HK-2 (cell line): ENCODE data around the gene C16orf89.

Experiments
- DNase-seq: peaks from one replicate; pipeline ENCODE4 v3.0.0-alpha.2; 2018; ENCODE audit not compliant: unreplicated experiment

Gene C16orf89

GRCh38 chr16:5005916-5006315 is 59.8 kb downstream of the C16orf89 start:
- no peak for DNase-seq

DNA sequence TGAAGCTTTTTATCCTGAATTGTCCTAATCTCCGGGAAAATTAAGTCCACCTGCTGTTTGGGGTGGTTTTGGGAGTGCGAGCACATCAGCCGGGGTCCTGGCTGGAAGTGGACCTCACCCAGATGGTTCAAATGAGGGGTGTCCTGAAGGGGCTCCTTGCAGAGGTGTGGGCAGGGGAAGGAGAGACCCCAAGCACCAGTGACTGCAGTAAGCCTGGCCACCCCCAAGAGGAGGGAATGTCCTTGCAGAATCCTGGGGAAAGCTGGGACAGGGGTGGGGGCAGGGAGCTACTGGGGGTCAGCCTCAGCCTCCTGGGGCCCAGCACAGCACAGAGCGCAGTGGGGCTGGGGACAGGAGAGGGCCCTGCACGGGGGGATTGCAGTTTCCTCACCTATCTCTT is 61.4 kb downstream of the C16orf89 start:
- DNase-seq: no peak

- no peak for DNase-seq
Measured at GRCh38 chr16:5003828-5004227, 61.9 kb downstream of the C16orf89 start.

- DNase-seq: no peak
Measured at GRCh38 chr16:5003211-5003610, 62.5 kb downstream of the C16orf89 start.

DNA sequence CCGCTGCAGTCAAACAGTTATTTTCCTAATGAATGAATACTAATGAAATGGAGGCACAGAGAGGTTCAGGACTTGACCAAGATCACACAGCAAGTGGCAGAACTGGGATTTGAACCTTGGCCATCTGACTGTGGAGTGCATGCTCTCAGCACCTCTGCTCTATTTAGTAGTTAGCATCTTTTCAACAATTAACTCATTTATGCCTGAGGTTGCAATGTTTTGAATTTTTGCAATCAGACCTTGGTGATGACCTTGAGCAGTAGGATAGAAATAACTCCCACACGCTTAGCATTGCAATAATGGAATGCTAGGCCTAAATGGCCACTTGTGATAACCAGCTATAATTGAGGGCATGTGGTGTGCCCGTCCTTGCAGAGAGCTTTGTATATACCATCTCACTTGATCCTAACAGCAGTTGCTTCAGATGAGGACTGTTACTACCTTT is 63.0 kb downstream of the C16orf89 start:
- DNase-seq: no peak

DNA sequence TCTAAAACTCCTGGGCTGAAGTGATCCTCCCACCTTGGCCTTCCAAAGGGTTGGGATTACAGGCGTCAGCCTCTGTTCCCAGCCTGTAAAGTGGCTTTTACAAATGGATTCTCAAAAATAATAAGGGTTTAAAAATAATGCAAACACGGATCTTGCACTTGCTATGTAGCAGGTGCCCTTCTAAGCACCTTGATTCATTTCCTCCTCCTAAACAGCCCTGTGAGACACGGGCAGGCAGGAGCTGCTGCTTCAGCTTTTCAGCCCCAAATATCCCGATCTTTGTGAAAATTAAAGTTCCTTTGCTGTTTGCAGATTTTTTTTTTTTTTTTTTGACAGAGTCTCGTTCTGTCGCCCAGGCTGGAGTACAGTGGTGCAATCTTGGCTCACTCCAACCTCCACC is 63.8 kb downstream of the C16orf89 start:
- no peak for DNase-seq

DNA sequence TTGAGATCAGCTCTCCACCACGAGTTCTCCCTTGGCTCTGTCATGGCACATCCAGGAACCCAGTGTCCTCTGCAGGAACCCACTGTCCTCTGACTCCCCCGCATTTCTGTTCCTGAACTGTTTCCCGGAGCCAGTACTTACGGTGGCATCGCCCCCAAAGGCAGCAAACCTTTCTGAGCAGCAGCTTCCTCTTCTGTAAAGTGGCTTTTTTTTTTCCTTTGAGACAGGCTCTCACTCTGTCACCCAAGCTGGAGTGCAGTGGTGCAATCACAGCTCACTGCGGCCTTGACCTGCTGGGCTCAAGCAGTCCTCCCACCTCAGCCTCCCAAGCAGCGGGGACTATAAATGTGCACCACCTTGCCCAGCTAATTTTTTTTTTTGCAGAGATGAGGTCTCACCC is 64.2 kb downstream of the C16orf89 start:
- no peak for DNase-seq

GRCh38 chr16:5000573-5001001 is 65.2 kb downstream of the C16orf89 start:
- DNase-seq: no peak

DNA sequence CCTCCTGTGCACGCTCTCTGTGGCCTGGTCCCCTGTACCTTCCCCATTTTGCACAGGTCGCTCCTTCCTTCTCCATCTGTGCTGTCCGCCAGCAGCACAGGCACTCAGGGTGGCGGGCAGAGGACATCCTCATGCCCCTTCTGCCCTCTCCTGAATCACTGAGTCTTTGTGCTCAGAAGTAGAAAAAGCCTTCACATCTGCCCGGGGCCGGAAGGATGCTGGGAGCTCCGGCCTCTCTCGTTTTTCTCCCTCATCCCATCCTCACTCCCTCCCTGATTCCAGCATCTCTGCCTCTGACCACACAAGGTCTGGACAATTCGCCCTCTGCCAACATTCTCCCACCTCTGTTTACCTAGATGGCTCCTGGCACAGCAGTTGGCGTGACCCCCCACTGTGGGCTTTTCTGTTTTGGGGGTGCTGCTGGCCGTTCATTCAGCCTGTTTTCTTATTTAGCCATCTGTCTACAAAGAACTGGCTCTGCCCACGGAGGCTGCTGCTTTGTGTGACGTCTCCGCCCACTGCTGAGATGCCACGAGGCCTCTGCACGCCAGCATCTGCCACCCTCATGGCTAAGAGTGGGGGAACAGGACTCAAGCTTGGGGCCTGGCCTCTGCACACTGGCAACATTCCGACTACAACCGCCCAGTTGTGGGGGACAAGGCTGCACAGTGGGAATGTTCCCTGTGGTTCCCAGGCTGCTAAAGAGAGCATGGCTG is 70.9 kb downstream of the C16orf89 start:
- DNase-seq: no peak
